Mesenchymal stem cell (in vitro differentiated cells and primary cell): ENCODE data around the gene ZFYVE28.

Experiments
- DNase-seq: peaks from one replicate; pipeline ENCODE4 v3.0.0-alpha.2; 2013
- H2AFZ ChIP-seq: one replicate; pipeline ENCODE4 v1.6.1; 2013; ENCODE audit warnings: low read depth, mild to moderate bottlenecking, control low read depth, inconsistent platforms, low read length, moderate library complexity
- H2AK5ac ChIP-seq: 2 replicates; pipeline ENCODE4 v1.6.1; 2013; ENCODE audit warnings: low read length, moderate library complexity, mild to moderate bottlenecking, inconsistent platforms; ENCODE audit not compliant: severe bottlenecking
- H2BK120ac ChIP-seq: one replicate; pipeline ENCODE4 v1.6.1; 2013; ENCODE audit warnings: low read depth, mild to moderate bottlenecking, inconsistent platforms, low read length, moderate library complexity
- H2BK12ac ChIP-seq, 2 experiments: one replicate each; pipeline ENCODE4 v1.6.1; 2013; ENCODE audit warnings: inconsistent platforms in 2 of 2, low read length in 2 of 2, mild to moderate bottlenecking in 2 of 2, moderate library complexity in 2 of 2, control low read depth in 1 of 2
- H2BK15ac ChIP-seq: one replicate; pipeline ENCODE4 v1.6.1; 2013; ENCODE audit warnings: mild to moderate bottlenecking, low read depth, inconsistent platforms; ENCODE audit not compliant: poor library complexity, severe bottlenecking
- H2BK5ac ChIP-seq: 2 replicates; pipeline ENCODE4 v1.6.1; 2013; ENCODE audit warnings: low read depth, mild to moderate bottlenecking, low read length, control low read depth, inconsistent platforms; ENCODE audit not compliant: poor library complexity, severe bottlenecking
- H3K14ac ChIP-seq, 2 experiments: one replicate each; pipeline ENCODE4 v1.6.1; 2013; ENCODE audit warnings: inconsistent platforms in 2 of 2, low read length in 2 of 2, control low read depth in 1 of 2, mild to moderate bottlenecking in 1 of 2, moderate library complexity in 1 of 2
- H3K18ac ChIP-seq, 2 experiments: one replicate each; pipeline ENCODE4 v1.6.1; 2013; ENCODE audit warnings: inconsistent platforms in 2 of 2, low read length in 2 of 2, control low read depth in 1 of 2, low read depth in 1 of 2, mild to moderate bottlenecking in 1 of 2
- H3K23ac ChIP-seq, 2 experiments: one replicate each; pipeline ENCODE4 v1.6.1; 2013; ENCODE audit warnings: inconsistent platforms in 2 of 2, low read length in 2 of 2, mild to moderate bottlenecking in 2 of 2, moderate library complexity in 2 of 2, control low read depth in 1 of 2
- H3K27ac ChIP-seq: 2 replicates; pipeline ENCODE4 v1.5.1; 2013; ENCODE audit warnings: mild to moderate bottlenecking, moderate library complexity, low read length, control low read depth, inconsistent platforms; ENCODE audit not compliant: poor library complexity, severe bottlenecking
- H3K27me3 ChIP-seq, 2 experiments: 2 replicates each; pipeline versions ENCODE4 v1.6.1 to v1.7.0; 2013; ENCODE audit warnings: low read length in 2 of 2, mild to moderate bottlenecking in 2 of 2, moderate library complexity in 2 of 2, control low read depth in 1 of 2, inconsistent platforms in 1 of 2; ENCODE audit not compliant: control insufficient read depth in 1 of 2, insufficient read depth in 1 of 2
- H3K36me3 ChIP-seq, 2 experiments: 2 replicates each; pipeline versions ENCODE4 v1.6.1 to v1.7.0; 2013; ENCODE audit warnings: low read length in 2 of 2, control low read depth in 1 of 2, inconsistent platforms in 1 of 2, low read depth in 1 of 2, mild to moderate bottlenecking in 1 of 2; ENCODE audit not compliant: insufficient read depth in 2 of 2, control insufficient read depth in 1 of 2
- H3K4ac ChIP-seq, 2 experiments: one replicate each; pipeline ENCODE4 v1.6.1; 2013; ENCODE audit warnings: inconsistent platforms in 2 of 2, low read length in 2 of 2, mild to moderate bottlenecking in 2 of 2, moderate library complexity in 2 of 2, control low read depth in 1 of 2, low read depth in 1 of 2
- H3K4me1 ChIP-seq: 2 replicates; pipeline ENCODE4 v1.6.1; 2013; ENCODE audit warnings: low read depth, low read length, control low read depth; ENCODE audit not compliant: control insufficient read depth, insufficient read depth
- H3K4me2 ChIP-seq: 2 replicates; pipeline ENCODE4 v1.6.1; 2013; ENCODE audit warnings: low read length, mild to moderate bottlenecking, inconsistent platforms; ENCODE audit not compliant: poor library complexity, severe bottlenecking
- H3K4me3 ChIP-seq, 2 experiments: 2 replicates each; pipeline versions ENCODE4 v1.5.1 to v1.7.0; 2013; ENCODE audit warnings: low read length in 2 of 2, mild to moderate bottlenecking in 2 of 2, control low read depth in 1 of 2, low read depth in 1 of 2; ENCODE audit not compliant: insufficient read depth in 1 of 2
- H3K79me1 ChIP-seq: replicated peaks from 2 replicates; pipeline ENCODE4 v1.6.1; 2013; ENCODE audit warnings: mild to moderate bottlenecking, control low read depth, low read length, inconsistent platforms; ENCODE audit not compliant: poor library complexity, severe bottlenecking
- H3K9ac ChIP-seq: 2 replicates; pipeline ENCODE4 v1.7.0; 2013; ENCODE audit warnings: mild to moderate bottlenecking, low read length, moderate library complexity
- H3K9me3 ChIP-seq: 2 replicates; pipeline ENCODE4 v1.7.0; 2013; ENCODE audit warnings: mild to moderate bottlenecking, low read length; ENCODE audit not compliant: control insufficient read depth
- H4K8ac ChIP-seq: one replicate; pipeline ENCODE4 v1.6.1; 2013; ENCODE audit warnings: inconsistent platforms, mild to moderate bottlenecking, low read length, moderate library complexity
- H4K91ac ChIP-seq: one replicate; pipeline ENCODE4 v1.6.1; 2013; ENCODE audit warnings: mild to moderate bottlenecking, low read length, inconsistent platforms
- WGBS: methylation state at CpG from one replicate; pipeline ENCODE4 v1.1.7; 2013; ENCODE audit warnings: mixed read lengths; 5-methylcytosine and 5-hydroxymethylcytosine counted together

The ZFYVE28 gene

GRCh38 chr4:2303686-2304320, 114.6 kb downstream of the ZFYVE28 start:
- H3K4me3 ChIP-seq: no peak overlapping the region
- 97% methylated on average over 31 of the region's 31 CpGs for WGBS
- no peak overlapping the region for H4K91ac ChIP-seq
- H3K4ac ChIP-seq: no peak overlapping the region
- no peak for DNase-seq
- peaks cover 0 to 54% of the 10 kb centered on the region in 2 experiments for H3K36me3 ChIP-seq
- H2BK15ac ChIP-seq: no peak overlapping the region
- no peak overlapping the region for H2AK5ac ChIP-seq
- no peak overlapping the region for H4K8ac ChIP-seq
- H3K18ac ChIP-seq: no peak overlapping the region
- no peak overlapping the region for H3K14ac ChIP-seq
- peaks cover 11% of the 10 kb centered on the region for H3K4me1 ChIP-seq
- H3K9me3 ChIP-seq: peaks cover 12% of the 10 kb centered on the region
- no peak overlapping the region for H2BK5ac ChIP-seq
- H2BK12ac ChIP-seq: no peak overlapping the region
- H2BK120ac ChIP-seq: no peak overlapping the region
- no peak overlapping the region for H3K4me2 ChIP-seq
- no peak overlapping the region for H2AFZ ChIP-seq
- no peak overlapping the region for H3K23ac ChIP-seq
- no peak overlapping the region for H3K27ac ChIP-seq
- H3K79me1 ChIP-seq: peaks cover 10% of the 10 kb centered on the region
- no peaks in the 10 kb centered on the region for H3K27me3 ChIP-seq
- no peak overlapping the region for H3K9ac ChIP-seq

- Histone ChIP-seq H3K4me3 (no peak overlapping the region), H4K91ac (no peak overlapping the region), H3K27ac (no peak overlapping the region), H2BK15ac (no peak overlapping the region), H3K4ac (no peak overlapping the region), H4K8ac (no peak overlapping the region), H2BK5ac (no peak overlapping the region), H2BK12ac (no peak overlapping the region), H3K79me1 (peaks cover 12% of the 10 kb centered on the region), H3K4me1 (peaks cover 11% of the 10 kb centered on the region), H3K36me3 (peaks cover 0 to 59% of the 10 kb centered on the region in 2 experiments), H2AFZ (no peak overlapping the region), H3K23ac (no peak overlapping the region), H3K9me3 (peaks cover 12% of the 10 kb centered on the region), H3K18ac (no peak overlapping the region), H3K27me3 (no peaks in the 10 kb centered on the region), H3K14ac (no peak overlapping the region), H3K4me2 (no peak overlapping the region), H3K9ac (no peak overlapping the region), H2AK5ac (no peak overlapping the region), H2BK120ac (no peak overlapping the region)
- 96% methylated on average over 16 of the region's 19 CpGs for WGBS
- no peak for DNase-seq
Measured at GRCh38 chr4:2303121-2303685, 115.2 kb downstream of the ZFYVE28 start.

GRCh38 chr4:2302387-2303119, 115.9 kb downstream of the ZFYVE28 start:
- H2AK5ac ChIP-seq: no peak overlapping the region
- H3K4me3 ChIP-seq: no peak overlapping the region
- H3K9me3 ChIP-seq: peaks cover 12% of the 10 kb centered on the region
- no peak overlapping the region for H2BK120ac ChIP-seq
- no peak overlapping the region for H3K4me2 ChIP-seq
- H2AFZ ChIP-seq: no peak overlapping the region
- no peak overlapping the region for H2BK15ac ChIP-seq
- no peak overlapping the region for H4K91ac ChIP-seq
- WGBS: 93% methylated on average over 28 of the region's 28 CpGs
- H4K8ac ChIP-seq: no peak overlapping the region
- no peak overlapping the region for H2BK12ac ChIP-seq
- H3K4me1 ChIP-seq: peaks cover 11% of the 10 kb centered on the region
- H3K36me3 ChIP-seq: peaks cover 0 to 65% of the 10 kb centered on the region in 2 experiments
- H2BK5ac ChIP-seq: no peak overlapping the region
- no peak overlapping the region for H3K18ac ChIP-seq
- H3K9ac ChIP-seq: no peak overlapping the region
- no peak overlapping the region for H3K27ac ChIP-seq
- no peaks in the 10 kb centered on the region for H3K27me3 ChIP-seq
- H3K4ac ChIP-seq: no peak overlapping the region
- H3K23ac ChIP-seq: no peak overlapping the region
- no peak overlapping the region for H3K14ac ChIP-seq
- peaks cover 15% of the 10 kb centered on the region for H3K79me1 ChIP-seq
- DNase-seq: no peak

GRCh38 chr4:2301806-2302205, 116.6 kb downstream of the ZFYVE28 start:
- 88% methylated on average over 16 of the region's 19 CpGs for WGBS
- H4K91ac ChIP-seq: no peak overlapping the region
- H3K4me2 ChIP-seq: no peak overlapping the region
- peaks cover 11% of the 10 kb centered on the region for H3K4me1 ChIP-seq
- H3K14ac ChIP-seq: no peak overlapping the region
- no peak overlapping the region for H3K4me3 ChIP-seq
- H3K27me3 ChIP-seq: no peaks in the 10 kb centered on the region
- H3K9ac ChIP-seq: no peak overlapping the region
- no peak overlapping the region for H3K4ac ChIP-seq
- peaks cover 8% of the 10 kb centered on the region for H3K9me3 ChIP-seq
- no peak overlapping the region for H4K8ac ChIP-seq
- no peak overlapping the region for H2AK5ac ChIP-seq
- H2BK5ac ChIP-seq: no peak overlapping the region
- H2BK120ac ChIP-seq: no peak overlapping the region
- peaks cover 21% of the 10 kb centered on the region for H3K79me1 ChIP-seq
- no peak overlapping the region for H2BK15ac ChIP-seq
- H3K18ac ChIP-seq: no peak overlapping the region
- no peak overlapping the region for H2AFZ ChIP-seq
- no peak overlapping the region for H3K23ac ChIP-seq
- H3K36me3 ChIP-seq: peaks cover 0 to 73% of the 10 kb centered on the region in 2 experiments
- no peak for DNase-seq
- no peak overlapping the region for H2BK12ac ChIP-seq
- H3K27ac ChIP-seq: no peak overlapping the region
